ENCODE measurements around the gene SLC22A1. TPM values are rescaled to one million over a fixed set of nuclear protein-coding genes. Genes with fewer than 3 reads are reported as not detected.

Gene SLC22A1
- total and polyA plus RNA-seq, 2 of the 4 experiments (the other 2 are of a cell fraction): 0.10 TPM; not detected in 1

DNA sequence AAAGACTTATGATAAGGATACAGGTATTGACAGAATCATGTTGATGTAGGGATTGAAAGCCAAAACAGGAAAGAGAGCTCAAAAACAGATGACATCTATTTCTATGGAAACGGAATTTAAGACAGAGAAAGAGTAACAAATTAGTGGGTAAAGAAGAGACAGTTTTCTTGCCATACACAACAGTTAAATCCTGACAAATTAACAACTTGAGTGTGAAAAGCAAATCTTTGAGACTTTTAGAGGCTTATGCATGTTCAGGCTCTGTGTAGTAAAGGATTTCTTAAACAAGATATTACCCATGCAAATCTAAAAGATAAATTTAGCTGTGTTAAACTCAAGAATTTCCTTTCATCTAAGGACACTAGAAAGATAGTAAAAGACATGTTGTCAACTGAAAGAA, 68.5 kb downstream of the SLC22A1 start:
- no TSS peak for BruUV-seq (replicated peaks)
- no peaks in the 10 kb centered on the region for H3K4me1 ChIP-seq (ENCODE audit: control insufficient read depth, insufficient read depth, low read length)
- CTCF ChIA-PET: no interaction called here
- H3K14ac ChIP-seq (replicated peaks; ENCODE audit: low read depth, low read length): no peak overlapping the region
- dilution Hi-C loops (cut with HindIII; ENCODE audit: low sequenced_read_pairs, unreplicated experiment) (no loop called here), in situ Hi-C loops (cut with MboI; ENCODE audit: low sequenced_read_pairs) (no loop called here), intact Hi-C loops (cut with micrococcal nuclease) (no loop called here)
- H2BK20ac ChIP-seq (ENCODE audit: low read depth, low read length): no peak overlapping the region
- peaks cover 8% of the 10 kb centered on the region; the same call in 1 of the 2 replicates for H3K9me3 ChIP-seq (ENCODE audit: control insufficient read depth, insufficient read depth, low read length)
- H4K5ac ChIP-seq (ENCODE audit: low read depth, low read length): no peak overlapping the region
- DNase-seq (no peak), ATAC-seq (ENCODE audit: low read depth) (no peak)
- TF ChIP-seq MAZ (IDR thresholded peaks at IDR 0.05; ENCODE audit: borderline replicate concordance, low read depth, low read length) (no peak), BHLHE40 (IDR thresholded peaks at IDR 0.05; ENCODE audit: low read depth, low read length) (no peak), RCOR1 (IDR thresholded peaks at IDR 0.05; ENCODE audit: insufficient replicate concordance, low read length) (no peak), MAFK (IDR thresholded peaks at IDR 0.05; ENCODE audit: low read depth, low read length) (no peak), CHD1 (IDR thresholded peaks at IDR 0.05; ENCODE audit: low read depth, low read length) (no peak), POLR2A (IDR thresholded peaks at IDR 0.05; ENCODE audit: low read depth, low read length) (no peak), RAD21 (IDR thresholded peaks at IDR 0.05; ENCODE audit: low read length) (no peak)
- no peaks in the 10 kb centered on the region for H3K36me3 ChIP-seq (ENCODE audit: control insufficient read depth, insufficient read depth, low read length)
- no peak overlapping the region for H2BK120ac ChIP-seq (ENCODE audit: low read depth, low read length)
- no peak overlapping the region for H2AK5ac ChIP-seq (ENCODE audit: low read depth, low read length)
- H3K27ac ChIP-seq (ENCODE audit: insufficient read depth, low read length): no peak overlapping the region
- H3K79me1 ChIP-seq (ENCODE audit: low read depth in 1 of 2, low read length in 2 of 2): no peaks in the 10 kb centered on the region
- POLR2A ChIA-PET (ENCODE audit: unreplicated experiment): no interaction called here
- no peak overlapping the region for H3K23ac ChIP-seq (ENCODE audit: low read depth, low read length)
- no CpG with 5 or more reads among the region's 1 CpG for WGBS, 2 experiments (ENCODE audit: extremely low coverage in 2 of 2, insufficient read length in 1 of 2)
- no peaks in the 10 kb centered on the region for H3K9me1 ChIP-seq (ENCODE audit: insufficient read depth, low read length)
- no peak overlapping the region for H2AFZ ChIP-seq (replicated peaks; ENCODE audit: low read length, poor library complexity)
- H4K8ac ChIP-seq (ENCODE audit: low read depth in 2 of 2, low read length in 2 of 2): no peak overlapping the region
- H4K91ac ChIP-seq (ENCODE audit: insufficient read depth, low read depth, low read length): no peak overlapping the region
- no peak overlapping the region for H2BK5ac ChIP-seq (ENCODE audit: low read depth, low read length, poor library complexity, severe bottlenecking)
- H3K9ac ChIP-seq (ENCODE audit: low read depth, low read length): no peak overlapping the region
- no peak overlapping the region for H3K18ac ChIP-seq (ENCODE audit: low read depth, low read length)
- no peak overlapping the region for H3K4ac ChIP-seq (ENCODE audit: low read depth, low read length)
- H2AK9ac ChIP-seq (replicated peaks; ENCODE audit: low read depth, low read length, poor library complexity): no peak overlapping the region
- H2BK15ac ChIP-seq (ENCODE audit: low read depth, low read length): no peak overlapping the region
- H3K4me2 ChIP-seq (ENCODE audit: low read depth, low read length): no peak overlapping the region
- H3K27me3 ChIP-seq (ENCODE audit: control insufficient read depth, insufficient read depth, low read length): no peaks in the 10 kb centered on the region
- no peak overlapping the region for H3K4me3 ChIP-seq (ENCODE audit: insufficient read depth, low read depth, low read length)
- H4K20me1 ChIP-seq (ENCODE audit: insufficient read depth, low read length): no peaks in the 10 kb centered on the region
- no peak overlapping the region for H3K56ac ChIP-seq (ENCODE audit: extremely low read depth, insufficient read depth, low read length)
